A549 (cell line): Measurements from ENCODE around the gene RTBDN. TPM values are rescaled to one million over a fixed set of nuclear protein-coding genes. Genes with fewer than 3 reads are reported as not detected.

ENCODE experiments used
- CBX8 ChIP-seq: fragments of 200-600 bp; sonication (generic); IDR thresholded peaks from 2 replicates; pipeline ENCODE4 v1.6.1; 2016
- CEBPB ChIP-seq, 2 experiments: fragments of >200 bp in 1 of 2; sonication (Bioruptor Twin) in 1 of 2; formaldehyde crosslinking in 1 of 2; IDR thresholded peaks; 2 replicates each; pipeline ENCODE4 v1.6.1; 2012 to 2016
- CHD2 ChIP-seq: fragments of 150-350 bp; IDR thresholded peaks from 2 replicates; pipeline ENCODE4 v1.6.1; 2014; ENCODE audit warnings: low read length; ENCODE audit not compliant: partially characterized antibody
- EHMT2 ChIP-seq: fragments of 200-600 bp; sonication (generic); IDR thresholded peaks from 2 replicates; pipeline ENCODE4 v1.6.1; 2016; ENCODE audit warnings: antibody characterized with exemption, low read depth, mild to moderate bottlenecking, moderate library complexity
- FOSB ChIP-seq: fragments of 250-450 bp; sonication (Bioruptor Pico); IDR thresholded peaks from 2 replicates; pipeline ENCODE4 v1.5.0; 2020; ENCODE audit warnings: mild to moderate bottlenecking, moderate library complexity
- GATA3 ChIP-seq: IDR thresholded peaks from 2 replicates; pipeline ENCODE4 v1.6.1; 2012; ENCODE audit warnings: borderline replicate concordance
- HES2 ChIP-seq: fragments of >200 bp; sonication (Bioruptor Twin); formaldehyde crosslinking; IDR thresholded peaks from 2 replicates; pipeline ENCODE4 v1.6.1; 2016
- HMGXB4 ChIP-seq: fragments of 250-450 bp; sonication (Bioruptor Pico); IDR thresholded peaks from 2 replicates; pipeline ENCODE4 v1.5.0; 2021; ENCODE audit warnings: mild to moderate bottlenecking, moderate library complexity, borderline replicate concordance
- HOXB5 ChIP-seq: fragments of 250-450 bp; sonication (Bioruptor Pico); IDR thresholded peaks from 2 replicates; pipeline ENCODE4 v1.5.0; 2020; ENCODE audit warnings: mild to moderate bottlenecking, moderate library complexity
- NR3C1 ChIP-seq: fragments of >200 bp; sonication (Bioruptor Twin); formaldehyde crosslinking; IDR thresholded peaks from 3 replicates; pipeline ENCODE4 v1.6.1; 2017
- POLR2AphosphoS2 ChIP-seq: conservative IDR thresholded peaks from 2 replicates; pipeline ENCODE4 v1.6.1; 2012; ENCODE audit warnings: low read length, improper control_type of control experiment, inconsistent platforms
- RARB ChIP-seq: fragments of 250-450 bp; sonication (Bioruptor Pico); IDR thresholded peaks from 2 replicates; pipeline ENCODE4 v1.8.0; 2021; ENCODE audit warnings: mild to moderate bottlenecking, moderate library complexity
- REST ChIP-seq: fragments of 200-600 bp; sonication (generic); IDR thresholded peaks from 2 replicates; pipeline ENCODE4 v1.6.1; 2016; ENCODE audit warnings: antibody characterized with exemption, mild to moderate bottlenecking, moderate library complexity
- RFX5 ChIP-seq: fragments of 450-650 bp; IDR thresholded peaks from 2 replicates; pipeline ENCODE4 v1.7.1; 2014; ENCODE audit warnings: antibody characterized with exemption, mild to moderate bottlenecking, moderate library complexity
- ZFP36 ChIP-seq: fragments of 450-650 bp; IDR thresholded peaks from 2 replicates; pipeline ENCODE4 v1.6.1; 2014; ENCODE audit warnings: borderline replicate concordance; ENCODE audit not compliant: partially characterized antibody
- polyA plus RNA-seq, 4 experiments: library from polyadenylated mRNA; depleted of rRNA in 3 of 4; stranded (reverse); fragments of >200 nt; fragmentation: RNase III in 1 of 4; extraction: RNeasy Plus Mini Kit Qiagen cat#74134 plus additional on column Dnase treatment in 1 of 4; gene quantifications; 2 replicates in 3 of 4; 3 replicates in 1 of 4; pipeline ENCODE4 v1.2.3, GENCODE V29; 2011 to 2017
- TF ChIP-seq, protein P1 (sequence below): fragments of 250-450 bp; sonication (Bioruptor Pico); IDR thresholded peaks from 2 replicates; pipeline ENCODE4 v1.5.0; 2020; ENCODE audit warnings: low read depth, mild to moderate bottlenecking, moderate library complexity
- TF ChIP-seq, protein P2 (sequence below): fragments of 150-350 bp; IDR thresholded peaks from 2 replicates; pipeline ENCODE4 v1.6.1; 2014; ENCODE audit warnings: low read depth, mild to moderate bottlenecking, low read length
- TF ChIP-seq, protein P3 (sequence below): fragments of 450-650 bp; IDR thresholded peaks from 2 replicates; pipeline ENCODE4 v1.6.1; 2014; ENCODE audit warnings: antibody characterized with exemption
- TF ChIP-seq, protein P4 (sequence below): IDR thresholded peaks from 2 replicates; pipeline ENCODE4 v1.6.1; 2012; ENCODE audit warnings: low read depth, borderline replicate concordance

The RTBDN gene
- polyA plus RNA-seq, 2 of the 4 experiments (the other 2 are of a cell fraction): 0.09 to 0.25 TPM

DNA sequence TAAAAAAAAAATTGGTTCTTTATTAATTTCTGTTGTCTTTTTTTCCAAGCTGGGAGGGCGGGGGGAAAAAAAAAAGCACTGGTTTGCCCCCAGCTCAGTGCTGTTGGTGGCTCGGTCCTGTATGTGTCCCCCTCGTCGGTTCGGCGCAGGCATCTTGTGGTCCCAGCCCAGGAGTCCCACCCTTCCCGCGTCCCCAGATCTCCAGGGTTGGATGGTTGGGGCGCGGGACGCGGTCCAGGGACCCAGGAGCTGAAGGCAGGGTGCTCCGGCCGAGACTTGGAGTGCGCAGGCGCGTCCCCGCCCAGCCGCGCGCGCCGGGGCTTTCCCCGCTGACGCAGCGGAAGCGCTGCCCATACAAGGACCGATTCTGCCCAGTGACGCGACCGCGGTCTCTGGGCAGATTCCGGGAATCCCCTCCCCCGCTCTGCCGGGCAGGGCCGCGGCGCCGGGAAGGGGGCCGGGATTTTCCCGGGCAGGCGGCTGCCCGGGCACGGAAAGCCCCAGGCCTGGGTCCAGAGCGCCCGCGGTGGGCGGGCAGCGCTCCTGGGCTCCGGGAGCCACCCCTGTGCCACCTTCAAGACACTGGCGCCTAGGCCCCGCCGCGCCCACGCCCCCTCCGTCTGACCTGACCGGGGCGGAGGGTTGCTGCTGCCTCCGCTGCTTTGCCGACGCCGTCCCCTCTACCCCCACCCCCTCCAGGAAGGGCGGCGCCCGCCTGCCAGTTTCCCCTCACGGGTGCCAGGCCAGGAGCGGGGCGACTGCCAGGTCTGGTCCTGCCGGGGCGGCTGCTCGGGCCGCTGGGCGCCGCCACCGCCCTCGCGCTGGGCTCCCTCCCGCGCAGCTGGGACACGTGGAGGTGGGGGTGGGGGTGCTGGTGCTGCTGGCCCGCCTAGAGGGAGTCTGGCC, 40.8 kb downstream of the RTBDN start (continued):
- TF ChIP-seq RARB (CRISPR knock-in tag): peak; percentile 44; the same call in 1 of the 2 replicates
- peak; percentile 26; the same call in 1 of the 2 replicates for TF ChIP-seq GATA3
- peak; percentile 97 for TF ChIP-seq HMGXB4 (CRISPR knock-in tag)
- peak; percentile 35; the same call in 1 of the 2 replicates for TF ChIP-seq REST
- TF ChIP-seq, protein P1, sequence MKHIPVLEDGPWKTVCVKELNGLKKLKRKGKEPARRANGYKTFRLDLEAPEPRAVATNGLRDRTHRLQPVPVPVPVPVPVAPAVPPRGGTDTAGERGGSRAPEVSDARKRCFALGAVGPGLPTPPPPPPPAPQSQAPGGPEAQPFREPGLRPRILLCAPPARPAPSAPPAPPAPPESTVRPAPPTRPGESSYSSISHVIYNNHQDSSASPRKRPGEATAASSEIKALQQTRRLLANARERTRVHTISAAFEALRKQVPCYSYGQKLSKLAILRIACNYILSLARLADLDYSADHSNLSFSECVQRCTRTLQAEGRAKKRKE (CRISPR knock-in tag): peak; percentile 43; the same call in 1 of the 2 replicates
- TF ChIP-seq EHMT2: no peak
- TF ChIP-seq RFX5: peak; percentile 87
- TF ChIP-seq, protein P2, sequence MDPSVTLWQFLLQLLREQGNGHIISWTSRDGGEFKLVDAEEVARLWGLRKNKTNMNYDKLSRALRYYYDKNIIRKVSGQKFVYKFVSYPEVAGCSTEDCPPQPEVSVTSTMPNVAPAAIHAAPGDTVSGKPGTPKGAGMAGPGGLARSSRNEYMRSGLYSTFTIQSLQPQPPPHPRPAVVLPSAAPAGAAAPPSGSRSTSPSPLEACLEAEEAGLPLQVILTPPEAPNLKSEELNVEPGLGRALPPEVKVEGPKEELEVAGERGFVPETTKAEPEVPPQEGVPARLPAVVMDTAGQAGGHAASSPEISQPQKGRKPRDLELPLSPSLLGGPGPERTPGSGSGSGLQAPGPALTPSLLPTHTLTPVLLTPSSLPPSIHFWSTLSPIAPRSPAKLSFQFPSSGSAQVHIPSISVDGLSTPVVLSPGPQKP: peak; percentile 99
- no peak for TF ChIP-seq CEBPB (IDR thresholded peaks at IDR 0.05)
- peak; percentile 70; the same call in 1 of the 2 replicates for TF ChIP-seq HOXB5 (CRISPR knock-in tag)
- peak; percentile 97 for TF ChIP-seq FOSB (CRISPR knock-in tag)
- no peak for TF ChIP-seq HES2
- no peak for TF ChIP-seq NR3C1
- TF ChIP-seq CHD2: peak; percentile 72
- no peak for TF ChIP-seq CBX8
- peak; percentile 99 for TF ChIP-seq POLR2AphosphoS2
- TF ChIP-seq ZFP36: peak; percentile 64
- TF ChIP-seq, protein P3, sequence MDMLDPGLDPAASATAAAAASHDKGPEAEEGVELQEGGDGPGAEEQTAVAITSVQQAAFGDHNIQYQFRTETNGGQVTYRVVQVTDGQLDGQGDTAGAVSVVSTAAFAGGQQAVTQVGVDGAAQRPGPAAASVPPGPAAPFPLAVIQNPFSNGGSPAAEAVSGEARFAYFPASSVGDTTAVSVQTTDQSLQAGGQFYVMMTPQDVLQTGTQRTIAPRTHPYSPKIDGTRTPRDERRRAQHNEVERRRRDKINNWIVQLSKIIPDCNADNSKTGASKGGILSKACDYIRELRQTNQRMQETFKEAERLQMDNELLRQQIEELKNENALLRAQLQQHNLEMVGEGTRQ: no peak
- TF ChIP-seq, protein P4, sequence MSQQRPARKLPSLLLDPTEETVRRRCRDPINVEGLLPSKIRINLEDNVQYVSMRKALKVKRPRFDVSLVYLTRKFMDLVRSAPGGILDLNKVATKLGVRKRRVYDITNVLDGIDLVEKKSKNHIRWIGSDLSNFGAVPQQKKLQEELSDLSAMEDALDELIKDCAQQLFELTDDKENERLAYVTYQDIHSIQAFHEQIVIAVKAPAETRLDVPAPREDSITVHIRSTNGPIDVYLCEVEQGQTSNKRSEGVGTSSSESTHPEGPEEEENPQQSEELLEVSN: peak; percentile 90
